Kidney capillary endothelial cell (primary cell): ENCODE data around the gene MEI1.

Experiments
- DNase-seq: peaks from one replicate; pipeline ENCODE4 v3.0.0-alpha.2; 2018; ENCODE audit warnings: low spot score

Gene MEI1

DNA sequence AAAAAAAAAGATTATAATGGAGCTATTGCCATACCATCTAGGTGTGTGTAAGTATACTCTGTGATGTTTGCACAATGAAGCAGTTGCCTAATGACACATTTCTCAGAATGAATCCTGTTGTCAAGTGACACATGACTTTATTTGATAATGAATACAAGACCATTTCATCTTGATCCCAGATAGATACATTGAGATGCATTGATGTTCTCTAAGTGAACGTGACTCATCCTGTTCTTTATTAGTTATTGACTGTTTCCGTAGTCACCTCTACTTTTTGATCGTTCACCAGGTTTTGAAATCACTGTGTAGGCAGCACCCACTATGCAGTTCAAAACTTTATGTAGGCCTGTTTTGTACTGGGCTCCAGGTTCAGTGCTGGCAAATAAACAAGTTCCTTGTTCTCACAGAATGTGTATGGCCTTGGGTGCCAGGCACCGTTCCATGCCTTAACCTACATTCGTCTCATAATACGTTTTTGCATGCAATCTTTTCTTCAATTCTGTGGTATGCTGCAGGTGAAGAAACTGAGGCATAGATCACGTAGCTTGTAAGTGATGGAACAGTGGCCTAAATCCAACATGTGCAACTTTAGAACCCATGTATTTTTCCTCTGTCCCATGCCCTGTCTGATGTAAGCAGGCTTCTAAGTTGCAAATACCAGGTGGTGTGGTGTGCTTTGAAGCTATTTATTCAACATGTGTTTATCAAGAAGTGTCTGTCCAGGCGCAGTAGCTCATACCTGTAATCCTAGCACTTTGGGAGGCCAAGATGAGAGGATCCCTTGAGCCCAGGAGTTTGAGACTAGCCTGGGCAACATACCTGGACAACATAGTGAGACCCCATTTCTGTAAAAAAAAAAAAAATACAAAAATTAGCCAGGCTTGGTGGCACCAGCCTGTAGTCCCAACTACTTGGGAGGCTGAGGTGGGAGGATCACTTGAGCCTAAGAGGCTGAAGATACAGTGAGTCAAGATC is 144.0 kb downstream of the MEI1 start:
- no peak for DNase-seq

DNA sequence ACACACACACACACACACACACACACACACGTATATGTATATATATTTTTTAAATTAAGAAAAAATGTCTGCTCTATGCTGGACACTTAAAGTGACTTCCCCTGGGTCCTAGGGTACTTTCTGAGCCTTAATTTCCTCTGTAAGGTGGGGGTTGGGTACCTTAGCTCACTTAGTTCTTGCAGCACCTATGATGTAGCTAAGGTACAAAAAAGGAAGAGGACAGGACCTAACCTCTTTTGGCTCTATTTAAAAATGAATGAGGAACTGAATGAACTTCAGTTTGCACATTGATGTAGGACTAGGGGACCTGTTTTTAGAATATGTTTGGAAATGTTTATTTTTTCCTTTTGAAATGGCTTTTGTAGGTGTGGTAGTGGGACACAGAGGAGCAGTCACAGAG is 144.7 kb downstream of the MEI1 start:
- DNase-seq: no peak

DNA sequence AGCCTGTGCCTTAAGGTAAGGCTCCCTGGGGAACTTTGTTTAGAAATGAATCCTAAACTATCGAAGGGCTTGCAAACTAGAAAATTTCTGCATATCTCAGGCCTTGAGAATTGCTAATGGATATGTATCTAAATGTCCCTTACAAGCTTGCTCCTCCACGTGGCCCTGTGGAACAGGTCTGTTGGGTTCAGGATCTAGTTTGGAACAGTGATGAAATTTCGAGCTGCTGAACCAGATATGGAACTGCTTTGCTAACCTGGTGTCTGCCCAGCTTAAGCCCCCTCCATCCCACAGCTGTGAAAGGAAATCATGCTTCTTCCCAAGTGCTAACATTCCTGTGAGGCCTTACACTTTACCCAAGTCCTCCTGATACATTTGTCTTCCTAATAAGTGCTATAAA is 145.2 kb downstream of the MEI1 start:
- no peak for DNase-seq

DNA sequence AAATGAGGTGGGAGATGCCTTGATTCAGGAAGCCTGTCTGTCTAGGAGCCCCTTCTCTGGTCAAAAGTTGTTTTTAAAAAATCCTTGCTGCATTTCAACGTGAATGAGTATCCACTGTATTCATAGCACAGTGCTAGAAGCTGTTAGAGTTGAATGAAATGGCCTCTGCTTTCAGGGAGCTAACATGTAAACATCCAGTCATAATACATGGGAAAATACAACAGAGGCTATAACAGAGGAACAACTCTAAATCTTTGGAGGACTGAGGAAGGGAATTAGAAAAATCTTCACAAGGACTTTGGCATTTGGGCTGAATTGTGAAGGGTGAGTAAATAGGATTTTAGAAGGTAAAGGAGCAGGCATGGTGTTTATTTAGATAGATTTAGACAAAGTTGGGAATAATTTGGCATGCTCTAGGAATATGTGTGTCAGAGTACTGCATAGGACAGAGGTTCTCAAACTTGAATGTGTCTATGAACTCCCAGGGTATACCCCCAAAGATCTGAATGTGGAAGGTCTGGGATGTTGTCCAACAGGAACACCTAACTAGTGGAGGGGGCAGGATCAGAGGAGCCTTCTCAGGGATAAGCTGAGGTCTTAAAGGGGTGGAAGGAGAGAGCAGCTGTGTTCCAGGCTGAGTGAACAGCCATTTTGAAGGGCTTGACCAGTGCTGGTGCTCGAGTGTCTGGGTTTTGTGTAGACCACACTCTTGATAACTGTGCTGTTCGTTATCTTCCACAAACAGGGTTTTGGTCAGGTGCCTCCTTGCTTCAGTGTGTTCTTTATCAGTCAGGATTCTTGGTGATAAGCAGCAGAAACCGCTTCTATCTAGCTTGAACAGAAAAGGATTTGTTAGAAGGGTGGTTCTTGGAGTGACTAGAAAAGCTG is 146.3 kb downstream of the MEI1 start:
- no peak for DNase-seq

DNA sequence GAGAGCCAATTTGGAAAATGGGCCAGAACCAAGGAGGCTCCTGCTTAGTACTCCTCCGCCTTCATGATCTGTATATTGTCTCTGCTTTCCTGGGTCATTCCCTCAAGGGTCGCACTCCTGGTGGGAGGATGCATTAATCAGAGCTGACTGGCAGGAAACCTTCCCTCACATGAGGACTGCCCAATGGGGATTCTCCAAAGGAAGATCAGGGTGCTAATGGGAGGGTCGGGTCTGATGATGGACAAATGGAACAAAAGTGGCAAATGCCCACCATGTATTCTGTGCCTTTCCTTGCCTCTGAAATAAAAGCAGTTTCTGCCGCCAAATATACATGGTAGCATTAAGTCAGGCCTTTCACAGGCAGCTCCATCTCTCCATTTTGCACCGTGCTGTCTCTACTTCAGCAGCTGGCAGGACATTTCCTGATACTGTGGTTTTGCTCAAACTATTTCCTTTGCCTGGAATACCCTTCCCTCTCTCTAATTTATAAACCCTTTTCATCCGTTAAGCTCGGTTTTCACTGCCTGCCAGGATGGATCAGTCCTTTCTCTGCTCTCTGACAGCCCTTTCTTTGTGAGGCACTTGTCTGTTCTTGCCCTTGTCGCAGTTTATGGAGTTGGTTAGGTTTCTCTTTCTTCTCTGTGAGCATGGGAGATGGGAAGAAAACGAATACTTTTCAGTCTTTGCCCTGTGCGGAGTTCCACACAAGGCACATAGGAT is 147.1 kb downstream of the MEI1 start:
- no peak for DNase-seq

DNA sequence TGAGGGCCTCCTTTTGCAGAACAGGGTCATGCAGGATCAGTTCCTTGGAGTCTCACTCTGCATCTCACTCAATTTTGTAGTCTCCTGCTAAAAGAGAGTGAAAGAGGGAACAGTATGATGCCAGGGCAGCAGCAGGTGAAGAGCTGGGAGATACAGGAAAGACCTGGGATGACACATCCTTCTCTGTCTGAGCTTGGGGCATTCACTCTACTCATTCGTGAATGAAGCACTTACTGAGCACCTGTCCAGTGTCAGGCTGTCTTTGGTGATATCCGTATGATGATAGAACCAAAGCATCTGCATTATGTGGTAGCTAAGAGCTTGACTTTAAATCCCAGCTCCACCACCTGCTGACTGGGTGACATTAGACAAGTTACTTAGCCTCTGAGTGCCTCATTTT is 148.0 kb downstream of the MEI1 start:
- DNase-seq: no peak

DNA sequence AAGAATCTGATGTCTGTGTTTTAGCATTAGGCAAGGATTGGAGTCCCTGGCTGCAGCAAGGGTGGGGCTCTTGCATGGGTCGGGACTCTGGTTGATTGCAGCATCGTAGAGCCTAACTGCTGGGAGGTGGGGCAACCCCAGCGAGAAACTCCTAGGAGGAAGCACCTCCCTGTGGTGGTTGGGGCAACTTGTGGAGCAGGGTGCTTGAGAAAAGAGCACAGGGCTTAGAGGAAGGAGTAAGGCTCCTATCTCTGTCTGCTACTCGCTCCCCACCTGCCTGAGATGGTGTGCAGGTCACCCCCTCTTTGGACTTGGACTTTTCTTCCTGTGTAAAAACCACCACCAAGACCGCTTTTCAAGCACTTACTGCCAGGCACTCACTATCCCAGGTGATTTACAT is 149.2 kb downstream of the MEI1 start:
- no peak for DNase-seq
